H1 (cell line): ENCODE measurements around the gene PPP2R2B. TPM values are rescaled to one million over a fixed set of nuclear protein-coding genes. Genes with fewer than 3 reads are reported as not detected.

Experiments used
- ASH2L ChIP-seq: fragments of 200-600, 300-600 bp; sonication (generic); IDR thresholded peaks from one replicate; pipeline ENCODE4 v1.7.1; 2017; ENCODE audit warnings: low read length
- CEBPB ChIP-seq: IDR thresholded peaks from 2 replicates; pipeline ENCODE4 v1.6.1; 2012; ENCODE audit warnings: low read depth, low read length
- CHD7 ChIP-seq: fragments of 300-600 bp; sonication (generic); IDR thresholded peaks from 2 replicates; pipeline ENCODE4 v1.7.1; 2012; ENCODE audit warnings: low read length, moderate library complexity, mild to moderate bottlenecking, inconsistent platforms; ENCODE audit not compliant: insufficient replicate concordance
- polyA plus RNA-seq, 7 experiments: library from polyadenylated mRNA; depleted of rRNA in 3 of 7; stranded (reverse) in 5 of 7; unstranded in 2 of 7; fragments of >200 nt in 5 of 7; fragments of 200-250 nt in 2 of 7; gene quantifications; 1 replicate in 5 of 7; 2 replicates in 1 of 7; 4 replicates in 1 of 7; pipeline versions ENCODE4 v1.2.1 to v1.2.3, GENCODE V29; 2011 to 2013; ENCODE audit warnings: missing spikeins in 2 of 7, mixed read lengths in 2 of 7
- total RNA-seq: library from RNA; stranded (reverse); fragmentation: NEBNext Ultra II Directional; extraction: Animal tissue kit (Norgen Biotek cat#: 25700); gene quantifications from 2 replicates; pipeline ENCODE4 v1.2.1, GENCODE V29; 2021

Gene PPP2R2B
- total and polyA plus RNA-seq, 2 of the 8 experiments (the other 6 are each of a cell fraction or from before 2014, with no cell fraction given), result 21.1 to 37.1 TPM

GRCh38 chr5:146683861-146684260 lies 194.7 kb downstream of the PPP2R2B start (continued):
- no peak for TF ChIP-seq CHD7
- no peak for TF ChIP-seq ASH2L
- TF ChIP-seq CEBPB, result no peak
